GM23338 (cell line): ENCODE measurements around the gene DNAH17. TPM values are rescaled to one million over a fixed set of nuclear protein-coding genes. Genes with fewer than 3 reads are reported as not detected.

Source experiments
- ATAC-seq: fragments of 200-7000 bp; cut with Tn5 transposase; 3 replicates; pipeline ENCODE4 v1.9.1; 2020
- DNase-seq: peaks from one replicate; pipeline ENCODE4 v3.0.0-alpha.2; 2015; ENCODE audit warnings: low spot score
- H2AFZ ChIP-seq: fragments of 200-600 bp; sonication (generic); 2 replicates; pipeline ENCODE4 v1.8.0; 2016; ENCODE audit warnings: antibody characterized with exemption, mild to moderate bottlenecking, moderate library complexity
- H3F3A ChIP-seq: fragments of 200-600 bp; sonication (generic); replicated peaks from 2 replicates; pipeline ENCODE4 v1.8.0; 2017; ENCODE audit warnings: antibody characterized with exemption, mixed run types, low read depth
- H3K27ac ChIP-seq: fragments of 200-600 bp; sonication (generic); 2 replicates; pipeline ENCODE4 v1.6.1; 2016; ENCODE audit warnings: low read depth
- H3K27me3 ChIP-seq: fragments of 200-600 bp; sonication (generic); 2 replicates; pipeline ENCODE4 v1.8.0; 2016; ENCODE audit warnings: mild to moderate bottlenecking, mixed run types, moderate library complexity; ENCODE audit not compliant: insufficient read depth
- H3K36me3 ChIP-seq: fragments of 200-600 bp; sonication (generic); 2 replicates; pipeline ENCODE4 v1.8.0; 2016; ENCODE audit warnings: mild to moderate bottlenecking; ENCODE audit not compliant: insufficient read depth
- H3K4me1 ChIP-seq: fragments of 200-600 bp; sonication (generic); 2 replicates; pipeline ENCODE4 v1.8.0; 2016; ENCODE audit warnings: mild to moderate bottlenecking, moderate library complexity; ENCODE audit not compliant: insufficient read depth
- H3K4me2 ChIP-seq: fragments of 200-600 bp; sonication (generic); 2 replicates; pipeline ENCODE4 v1.7.1; 2017; ENCODE audit warnings: mixed run types
- H3K4me3 ChIP-seq: fragments of 200-600 bp; sonication (generic); 2 replicates; pipeline ENCODE4 v1.6.1; 2016; ENCODE audit warnings: mixed run types
- H3K79me2 ChIP-seq: fragments of 200-600 bp; sonication (generic); replicated peaks from 2 replicates; pipeline ENCODE4 v1.8.0; 2017; ENCODE audit warnings: mild to moderate bottlenecking; ENCODE audit not compliant: insufficient read depth
- H3K9me2 ChIP-seq: fragments of 200-600 bp; sonication (generic); 2 replicates; pipeline ENCODE4 v1.8.0; 2017; ENCODE audit not compliant: insufficient read depth
- H4K20me1 ChIP-seq: fragments of 200-600 bp; sonication (generic); replicated peaks from 2 replicates; pipeline ENCODE4 v1.8.0; 2017; ENCODE audit warnings: mild to moderate bottlenecking; ENCODE audit not compliant: insufficient read depth
- H3K27ac Mint-ChIP-seq: 2 replicates; pipeline ENCODE4 v1.8.0; 2020; ENCODE audit warnings: inconsistent platforms, mild to moderate bottlenecking, moderate library complexity, mixed read lengths
- H3K27me3 Mint-ChIP-seq: 3 replicates; pipeline ENCODE4 v1.8.0; 2022; ENCODE audit warnings: low read depth, mild to moderate bottlenecking, moderate library complexity, mixed read lengths, inconsistent platforms; ENCODE audit not compliant: insufficient read depth, poor library complexity
- H3K36me3 Mint-ChIP-seq: 3 replicates; pipeline ENCODE4 v1.8.0; 2021; ENCODE audit warnings: low read depth, mild to moderate bottlenecking, inconsistent platforms, moderate library complexity, mixed read lengths
- H3K4me1 Mint-ChIP-seq: 3 replicates; pipeline ENCODE4 v1.8.0; 2020; ENCODE audit warnings: mild to moderate bottlenecking, inconsistent platforms, mixed read lengths
- H3K4me3 Mint-ChIP-seq: 3 replicates; pipeline ENCODE4 v1.8.0; 2021; ENCODE audit warnings: moderate library complexity, mild to moderate bottlenecking, inconsistent platforms, mixed read lengths
- H3K9me3 Mint-ChIP-seq: 3 replicates; pipeline ENCODE4 v1.8.0; 2020; ENCODE audit warnings: moderate library complexity, mild to moderate bottlenecking, inconsistent platforms, mixed read lengths
- CREB1 ChIP-seq: fragments of 250-450 bp; sonication (Bioruptor Pico); IDR thresholded peaks from 2 replicates; pipeline ENCODE4 v1.5.0; 2020; ENCODE audit warnings: low read depth, mild to moderate bottlenecking, moderate library complexity
- ETS1 ChIP-seq: IDR thresholded peaks from 2 replicates; pipeline ENCODE4 v1.6.1; 2016; ENCODE audit warnings: antibody characterized with exemption
- EZH2 ChIP-seq: fragments of 200-600 bp; sonication (generic); IDR thresholded peaks from one replicate; pipeline ENCODE4 v1.8.0; 2017; ENCODE audit warnings: antibody characterized with exemption, mild to moderate bottlenecking, low read depth; ENCODE audit not compliant: unreplicated experiment
- EZH2phosphoT487 ChIP-seq: fragments of 200-600 bp; sonication (generic); IDR thresholded peaks from one replicate; pipeline ENCODE4 v1.8.1; 2018; ENCODE audit warnings: antibody characterized with exemption; ENCODE audit not compliant: unreplicated experiment
- JUNB ChIP-seq: IDR thresholded peaks from one replicate; pipeline ENCODE4 v1.6.1; 2016; ENCODE audit warnings: antibody characterized with exemption; ENCODE audit not compliant: unreplicated experiment
- NANOG ChIP-seq: IDR thresholded peaks from 2 replicates; pipeline ENCODE4 v1.6.1; 2016; ENCODE audit warnings: antibody characterized with exemption, borderline replicate concordance
- POLR2AphosphoS5 ChIP-seq: IDR thresholded peaks from 2 replicates; pipeline ENCODE4 v1.6.1; 2016; ENCODE audit warnings: antibody characterized with exemption, low read depth
- REST ChIP-seq: IDR thresholded peaks from one replicate; pipeline ENCODE4 v1.6.1; 2018; ENCODE audit warnings: antibody characterized with exemption; ENCODE audit not compliant: unreplicated experiment
- STAT1 ChIP-seq: IDR thresholded peaks from one replicate; pipeline ENCODE4 v1.6.1; 2016; ENCODE audit warnings: antibody characterized with exemption; ENCODE audit not compliant: unreplicated experiment
- ZNF114 ChIP-seq: fragments of 250-450 bp; sonication (Bioruptor Pico); IDR thresholded peaks from 2 replicates; pipeline ENCODE4 v1.5.0; 2020; ENCODE audit warnings: mild to moderate bottlenecking, moderate library complexity
- ZNF331 ChIP-seq: fragments of 250-450 bp; sonication (Bioruptor Pico); IDR thresholded peaks from 2 replicates; pipeline ENCODE4 v1.5.0; 2020; ENCODE audit warnings: low read depth, mild to moderate bottlenecking, moderate library complexity
- ZNF462 ChIP-seq: fragments of 250-450 bp; sonication (Bioruptor Pico); IDR thresholded peaks from 2 replicates; pipeline ENCODE4 v1.5.0; 2020; ENCODE audit warnings: mild to moderate bottlenecking, moderate library complexity
- polyA plus RNA-seq: library from polyadenylated mRNA; unstranded; fragments of >200 nt; fragmentation: Nextera tagmentation; extraction: Ambion mirVana; gene quantifications from 2 replicates; pipeline ENCODE4 v1.2.1, GENCODE V29; 2016
- total RNA-seq: library from RNA; depleted of rRNA; stranded (reverse); fragments of >200 nt; shearing (Covaris generic); gene quantifications from 2 replicates; pipeline ENCODE4 v1.2.3, GENCODE V29; 2014
- TF ChIP-seq, protein P1 (sequence below), 2 experiments: fragments of 200-600 bp in 1 of 2; sonication (generic) in 1 of 2; conservative IDR thresholded peaks; 2 replicates each; pipeline versions ENCODE4 v1.5.1 to v1.6.1; 2016 to 2017; ENCODE audit warnings: antibody characterized with exemption in 2 of 2, low read depth in 2 of 2, mild to moderate bottlenecking in 2 of 2, moderate library complexity in 1 of 2

DNAH17 gene
- total and polyA plus RNA-seq, 2 experiments from 2014 or later, result 0.59 to 2.0 TPM

- no peak for ATAC-seq
- TF ChIP-seq ETS1, result no peak
- TF ChIP-seq NANOG, result no peak
- TF ChIP-seq EZH2phosphoT487, result no peak
- no peak for TF ChIP-seq REST
- TF ChIP-seq EZH2, result no peak
- TF ChIP-seq, protein P1, sequence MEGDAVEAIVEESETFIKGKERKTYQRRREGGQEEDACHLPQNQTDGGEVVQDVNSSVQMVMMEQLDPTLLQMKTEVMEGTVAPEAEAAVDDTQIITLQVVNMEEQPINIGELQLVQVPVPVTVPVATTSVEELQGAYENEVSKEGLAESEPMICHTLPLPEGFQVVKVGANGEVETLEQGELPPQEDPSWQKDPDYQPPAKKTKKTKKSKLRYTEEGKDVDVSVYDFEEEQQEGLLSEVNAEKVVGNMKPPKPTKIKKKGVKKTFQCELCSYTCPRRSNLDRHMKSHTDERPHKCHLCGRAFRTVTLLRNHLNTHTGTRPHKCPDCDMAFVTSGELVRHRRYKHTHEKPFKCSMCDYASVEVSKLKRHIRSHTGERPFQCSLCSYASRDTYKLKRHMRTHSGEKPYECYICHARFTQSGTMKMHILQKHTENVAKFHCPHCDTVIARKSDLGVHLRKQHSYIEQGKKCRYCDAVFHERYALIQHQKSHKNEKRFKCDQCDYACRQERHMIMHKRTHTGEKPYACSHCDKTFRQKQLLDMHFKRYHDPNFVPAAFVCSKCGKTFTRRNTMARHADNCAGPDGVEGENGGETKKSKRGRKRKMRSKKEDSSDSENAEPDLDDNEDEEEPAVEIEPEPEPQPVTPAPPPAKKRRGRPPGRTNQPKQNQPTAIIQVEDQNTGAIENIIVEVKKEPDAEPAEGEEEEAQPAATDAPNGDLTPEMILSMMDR (conservative IDR thresholded peaks at IDR 0.05; ENCODE audit: low read depth in 2 of 2), result no peak
- no peak for TF ChIP-seq JUNB
- TF ChIP-seq ZNF462 (CRISPR knock-in tag), result no peak
- TF ChIP-seq ZNF331, result no peak
- TF ChIP-seq POLR2AphosphoS5, result no peak
- no peak for TF ChIP-seq CREB1 (CRISPR knock-in tag)
- TF ChIP-seq ZNF114 (CRISPR knock-in tag), result no peak
- TF ChIP-seq STAT1, result no peak
- no peak overlapping the region for H3K4me3 Mint-ChIP-seq
Measured at GRCh38 chr17:78474614-78475146, 102.5 kb downstream of the DNAH17 start.

More at GRCh38 chr17:78474614-78475146, 102.5 kb downstream of the DNAH17 start:
- no peaks in the 10 kb centered on the region for H4K20me1 ChIP-seq
- no peaks in the 10 kb centered on the region for H3K27me3 ChIP-seq
- H2AFZ ChIP-seq, result no peak overlapping the region
- Mint-ChIP-seq H3K27me3 (peaks cover 3% of the 10 kb centered on the region), H3K9me3 (0 out of 3 replicates have a peak, but pooled peaks cover 2% of the 10 kb centered on the region), H3K27ac (no peak overlapping the region), H3K36me3 (no peaks in the 10 kb centered on the region), H3K4me1 (peaks cover 3% of the 10 kb centered on the region; the same call in 2 of the 3 replicates)
- H3K4me2 ChIP-seq, result no peak overlapping the region
- H3K36me3 ChIP-seq, result no peaks in the 10 kb centered on the region
- no peaks in the 10 kb centered on the region for H3F3A ChIP-seq
- H3K27ac ChIP-seq, result no peak overlapping the region
- H3K4me1 ChIP-seq, result no peaks in the 10 kb centered on the region
- DNase-seq, result no peak
- no peak overlapping the region for H3K4me3 ChIP-seq
- H3K9me2 ChIP-seq, result peaks cover 7% of the 10 kb centered on the region; the same call in 1 of the 2 replicates
- H3K79me2 ChIP-seq, result no peaks in the 10 kb centered on the region
